Measurements from ENCODE around the gene SNRNP48.

GRCh38 chr6:7557652-7558051 lies 32.3 kb upstream of the SNRNP48 start:
- TF ChIP-seq CTCF (IDR thresholded peaks at IDR 0.05) (no peak), POLR2A (IDR thresholded peaks at IDR 0.05) (no peak)

Data from uterus (tissue), 2 donors.